Amniotic epithelial cell (primary cell): ENCODE data around the gene C22orf42.
"Not testable (repeated sequence)": the region's sequence is repeated elsewhere in the genome, so short reads cannot be mapped to it uniquely, and the experiment has no call there.

Source experiments
- DNase-seq: peaks from one replicate; pipeline ENCODE4 v3.0.0-alpha.2; 2010; ENCODE audit warnings: low read depth

Gene C22orf42

DNA sequence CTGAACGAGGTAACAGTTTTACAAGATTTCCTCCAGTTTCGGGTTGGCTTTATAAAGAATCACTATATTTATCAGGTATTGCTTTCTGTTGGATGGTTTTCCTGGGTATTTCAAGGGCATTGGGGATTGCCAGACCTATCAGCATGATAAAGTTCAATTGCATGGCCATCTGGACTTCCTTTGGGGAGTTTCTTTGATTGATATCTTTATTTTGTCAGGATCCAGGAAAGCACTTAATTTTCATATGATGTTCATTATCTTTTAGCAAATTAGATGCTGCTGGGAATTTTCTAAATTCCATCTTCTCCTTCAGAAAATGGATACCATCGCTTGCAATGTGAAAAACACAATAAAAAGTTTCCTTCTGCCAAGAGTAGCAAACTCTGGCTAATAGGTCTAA is 24.5 kb upstream of the C22orf42 start:
- no peak for DNase-seq

DNA sequence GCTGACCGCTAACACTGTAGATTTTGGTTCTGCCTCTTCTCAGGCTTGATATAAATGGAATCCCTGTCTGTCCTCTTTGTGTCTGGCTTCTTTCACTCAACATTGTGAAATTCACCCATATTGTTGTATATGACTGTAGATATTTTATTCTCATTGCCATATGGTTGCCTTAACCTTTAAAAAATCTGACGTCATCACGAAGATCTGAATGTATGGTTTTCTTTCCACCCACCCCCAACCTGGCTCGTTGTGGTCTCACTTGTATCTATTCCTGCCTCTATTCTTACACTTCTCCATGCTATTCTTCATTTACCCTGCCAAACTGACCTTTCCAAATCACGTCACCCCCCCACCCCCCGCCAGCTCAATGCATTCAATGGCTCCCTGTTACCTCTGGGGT is 21.9 kb upstream of the C22orf42 start:
- DNase-seq = no peak

DNA sequence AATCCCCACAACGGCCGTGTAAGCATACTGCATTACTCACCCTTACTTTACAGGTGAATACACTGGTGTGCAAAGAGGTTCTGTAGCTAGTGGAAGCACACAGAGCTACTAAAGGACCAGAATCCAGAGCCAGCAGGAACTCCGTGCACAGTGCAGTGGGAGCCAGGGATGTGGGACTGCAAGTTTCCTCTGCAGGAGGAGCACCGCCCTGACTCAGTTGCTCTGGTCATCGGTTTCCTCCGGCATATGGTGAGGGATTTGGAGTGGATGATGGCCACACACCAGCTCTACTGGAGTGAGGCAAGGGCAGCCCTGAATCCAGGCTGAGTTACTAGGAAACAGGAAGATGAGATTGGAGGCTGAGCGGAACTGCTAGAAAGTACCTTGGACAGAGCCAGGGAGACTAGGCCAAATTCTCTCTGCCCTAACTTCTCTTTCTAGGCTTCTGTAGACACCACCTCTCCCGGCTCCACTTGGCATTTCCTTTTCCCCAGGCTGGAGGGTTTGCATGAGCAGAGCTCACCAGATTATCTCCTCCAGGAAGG is 18.2 kb upstream of the C22orf42 start:
- DNase-seq = peak; percentile 4

DNA sequence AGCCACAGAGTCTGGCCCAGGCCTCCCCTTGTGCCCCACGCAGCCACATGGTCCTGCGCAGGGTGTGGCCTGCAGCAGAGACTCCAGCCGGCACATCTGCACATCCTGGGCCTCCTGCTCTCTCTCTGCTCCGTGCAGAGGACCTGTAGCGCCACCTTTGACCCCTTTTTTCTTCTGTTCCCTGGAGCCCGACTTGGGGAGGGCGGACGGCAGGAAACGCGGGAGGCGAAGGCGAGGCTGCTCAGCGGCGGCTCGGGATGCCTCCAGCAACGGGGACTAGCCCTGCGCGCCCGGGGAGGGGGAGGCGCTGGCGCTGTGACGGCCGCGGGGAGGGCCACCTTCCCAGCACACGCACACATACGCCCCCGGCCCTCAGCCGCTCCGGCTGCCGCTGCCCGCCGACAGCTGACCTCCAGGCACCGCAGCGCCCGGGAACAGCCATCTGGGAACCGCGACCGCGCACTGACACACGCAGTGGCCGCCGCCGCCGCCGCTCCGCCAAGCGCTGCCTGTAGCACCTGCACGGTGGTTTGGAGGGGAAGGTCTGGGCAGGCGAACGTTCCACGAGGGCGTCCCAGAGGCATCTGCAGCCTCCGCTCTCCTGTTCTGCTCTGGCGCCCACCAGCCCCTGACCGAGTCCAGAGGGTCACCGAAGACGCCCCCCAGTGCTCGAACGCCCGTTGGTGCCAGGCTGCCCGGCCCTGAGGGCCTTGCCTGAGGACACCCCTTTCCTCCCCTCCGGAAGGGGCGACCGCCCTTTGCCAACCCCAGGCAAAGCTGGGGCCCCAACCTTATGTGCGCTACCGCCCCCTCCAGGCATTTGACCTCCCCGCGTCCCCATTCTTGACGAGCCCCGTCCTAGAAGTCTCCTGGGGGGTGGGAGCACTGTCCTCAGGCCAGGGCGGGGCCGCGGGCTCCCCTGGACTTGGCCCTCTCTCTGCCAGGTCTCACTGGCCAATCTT is 16.9 kb upstream of the C22orf42 start:
- DNase-seq = no peak

DNA sequence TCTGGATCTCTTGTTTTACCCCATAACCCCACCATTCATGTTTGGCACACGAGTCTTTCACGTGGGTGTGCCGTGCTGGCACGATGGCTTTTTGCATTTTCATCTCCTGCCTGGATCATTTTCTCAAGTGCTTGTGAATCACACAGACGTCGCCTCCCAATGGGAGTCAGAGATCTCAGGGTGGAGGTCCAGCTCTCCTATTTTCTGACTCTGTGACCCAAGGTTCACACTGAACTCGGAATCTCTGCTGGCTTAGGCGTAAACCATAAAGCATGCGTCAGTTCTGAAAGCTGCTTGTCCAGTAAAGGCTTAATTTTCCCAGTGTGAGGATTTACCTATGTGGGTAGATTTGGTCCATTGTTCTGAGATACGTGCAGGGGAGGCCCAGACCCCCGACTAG is 16.0 kb upstream of the C22orf42 start:
- no peak for DNase-seq

DNA sequence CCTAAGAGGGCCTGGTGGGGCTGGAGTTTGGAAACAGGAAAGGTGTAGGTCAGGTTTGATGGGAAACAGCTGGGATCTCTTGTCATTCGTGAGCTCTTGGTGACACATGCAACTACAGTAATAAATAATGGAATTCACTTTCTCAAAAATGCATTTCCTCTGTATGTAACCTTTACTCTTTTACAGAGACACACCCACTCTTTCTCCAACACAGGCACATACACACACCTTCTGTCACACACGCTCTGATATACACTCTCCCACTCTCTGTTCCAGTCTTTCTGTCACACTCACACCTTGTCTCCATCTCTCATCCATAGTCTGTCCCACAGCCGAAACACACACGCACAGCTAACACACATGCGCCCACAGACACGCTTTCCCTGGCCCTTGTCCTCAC is 6.6 kb upstream of the C22orf42 start:
- DNase-seq = no peak

DNA sequence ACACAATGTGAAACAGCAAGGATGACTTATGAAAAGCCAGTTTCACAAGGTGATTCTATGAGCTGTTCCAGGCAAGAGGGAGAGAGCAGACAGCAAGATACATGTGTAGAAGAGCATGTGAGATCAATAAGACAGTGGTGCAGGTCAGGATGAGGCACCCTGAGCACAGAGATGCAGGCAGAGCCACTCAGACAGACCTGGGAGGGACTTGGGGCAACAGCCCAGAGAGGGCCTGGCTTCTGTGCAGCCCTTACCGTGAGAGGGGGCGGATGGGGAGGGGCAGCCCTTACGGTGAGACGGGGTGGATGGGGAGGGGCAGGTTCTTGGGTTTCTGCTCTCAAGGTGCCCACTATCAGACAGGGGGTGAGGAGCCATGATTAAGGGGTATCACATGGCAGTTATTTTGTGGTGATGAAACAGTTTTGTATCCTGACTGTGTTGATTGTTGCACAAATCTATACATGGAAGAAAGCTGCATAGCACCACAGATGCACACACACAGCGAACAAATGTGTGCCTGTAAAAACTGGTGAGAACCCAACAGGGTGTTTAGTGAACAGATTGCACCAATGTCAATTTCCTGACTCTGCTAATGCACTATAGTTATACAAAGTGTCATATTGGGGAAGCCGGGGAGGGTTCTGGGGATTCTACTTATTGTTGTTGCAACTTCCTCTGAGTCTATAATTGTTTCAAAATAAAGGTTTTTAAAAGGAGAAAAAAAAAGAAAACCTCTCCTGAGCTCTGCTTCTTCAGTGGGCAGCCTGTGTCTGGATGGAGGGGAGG is 5.2 kb upstream of the C22orf42 start:
- no peak for DNase-seq

DNA sequence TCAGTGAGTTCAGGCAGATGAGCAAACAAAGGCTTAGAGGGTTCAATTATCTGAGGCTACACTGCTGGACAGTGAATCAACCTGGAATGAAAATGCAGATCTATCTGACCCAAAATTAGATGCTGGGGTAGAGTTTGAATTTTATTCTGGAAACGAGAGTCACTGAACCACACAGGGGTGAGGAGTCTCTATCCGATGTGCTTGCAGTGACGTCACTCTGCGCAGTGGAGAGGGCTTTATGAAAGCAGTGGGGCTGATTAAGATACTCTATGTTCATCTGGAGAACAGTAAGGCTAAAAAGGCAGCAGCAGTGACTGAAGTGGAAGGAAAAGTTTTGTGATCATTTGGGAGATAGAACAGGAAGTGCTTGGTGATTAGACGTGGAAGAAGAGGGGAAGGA is 1.3 kb upstream of the C22orf42 start:
- DNase-seq = not testable (repeated sequence)

DNA sequence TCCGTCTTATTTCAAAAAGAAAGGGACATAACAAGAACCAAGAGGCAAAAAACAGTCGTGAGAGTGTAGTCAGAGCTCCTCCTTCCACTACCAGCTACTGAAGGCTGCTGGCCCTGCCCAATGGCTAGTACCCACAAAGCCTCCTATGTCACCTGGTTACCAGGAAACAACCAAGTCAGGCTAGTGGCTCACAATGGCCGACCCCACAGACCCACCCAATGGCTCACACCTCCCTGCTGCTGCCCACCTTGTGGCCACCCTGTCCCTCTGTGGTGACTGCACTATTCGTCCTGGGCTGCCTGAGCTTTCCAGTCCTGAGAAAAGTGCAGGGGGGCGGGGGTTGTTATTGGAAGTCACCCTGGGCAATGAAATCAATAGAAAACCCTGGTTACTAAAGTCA is 1.5 kb downstream of the C22orf42 start:
- not testable (repeated sequence) for DNase-seq

DNA sequence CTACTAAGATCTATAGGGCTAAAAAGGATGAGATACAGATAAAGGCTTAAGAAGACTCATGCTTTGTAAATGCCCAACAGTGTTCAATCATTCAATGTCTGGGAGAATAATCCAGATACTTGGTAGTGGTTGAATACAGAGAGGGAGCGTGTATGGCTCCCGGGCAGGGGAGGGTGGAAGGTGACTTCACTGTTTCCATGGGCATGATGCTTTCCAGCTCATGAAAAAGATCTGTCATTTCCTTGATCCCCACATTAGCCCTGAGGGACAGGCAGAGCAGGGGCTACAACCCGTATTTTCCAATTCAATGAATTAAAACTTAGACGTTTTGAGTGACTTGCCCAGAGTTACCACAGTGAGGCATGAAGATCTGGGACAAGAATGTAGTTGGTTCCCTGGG is 4.4 kb downstream of the C22orf42 start:
- DNase-seq = not testable (repeated sequence)

DNA sequence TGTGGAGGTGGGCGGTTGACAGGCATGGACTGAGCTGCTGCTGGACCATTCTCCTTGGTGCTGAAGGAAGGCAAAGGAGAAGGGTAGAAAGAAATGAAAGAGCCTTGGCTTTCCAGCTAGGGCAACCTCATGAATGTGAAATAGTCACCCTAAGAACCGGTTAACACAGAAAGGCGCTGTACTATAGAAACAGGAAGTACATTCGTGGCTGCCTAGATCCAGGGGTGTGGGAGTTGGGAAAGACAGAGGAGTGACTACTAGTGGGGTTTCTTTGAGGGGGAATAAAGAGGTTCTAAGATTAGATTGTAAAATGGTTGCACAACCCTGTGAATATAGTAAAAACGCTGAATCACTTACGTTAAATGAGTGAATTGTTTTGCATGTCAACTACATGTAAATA is 7.5 kb downstream of the C22orf42 start:
- not testable (repeated sequence) for DNase-seq

DNA sequence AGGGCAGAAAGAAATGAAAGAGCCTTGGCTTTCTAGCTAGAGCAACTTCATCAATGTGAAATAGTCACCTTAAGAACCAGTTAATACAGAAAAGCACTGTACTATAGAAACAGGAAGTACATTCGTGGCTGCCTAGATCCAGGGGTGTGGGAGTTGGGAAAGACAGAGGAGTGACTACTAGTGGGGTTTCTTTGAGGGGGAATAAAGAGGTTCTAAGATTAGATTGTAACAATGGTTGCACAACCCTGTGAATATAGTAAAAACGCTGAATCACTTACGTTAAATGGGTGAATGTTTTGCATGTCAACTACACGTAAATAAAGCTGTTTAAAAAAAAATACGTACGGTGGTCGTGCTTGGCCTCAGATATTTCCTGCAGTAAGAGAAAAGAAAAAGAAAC is 8.5 kb downstream of the C22orf42 start:
- DNase-seq = not testable (repeated sequence)

DNA sequence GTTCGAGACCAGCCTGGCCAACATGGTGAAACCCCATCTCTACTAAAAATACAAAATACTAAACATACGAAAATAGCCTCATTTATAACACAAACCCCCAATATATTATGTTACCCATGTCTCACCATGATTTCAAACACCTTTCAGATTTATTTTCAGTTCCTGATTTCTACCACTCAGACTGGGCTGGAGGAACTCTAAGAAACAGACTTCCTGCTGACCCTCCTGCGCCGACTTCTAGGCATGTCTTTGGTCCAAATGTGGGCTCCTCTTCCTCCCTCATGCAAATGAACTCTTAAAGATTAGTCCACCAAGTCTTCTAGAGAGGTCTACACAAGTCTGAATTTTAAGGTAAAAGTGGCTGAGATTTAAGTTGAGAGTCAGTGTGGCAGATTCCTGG is 10.7 kb downstream of the C22orf42 start:
- DNase-seq = not testable (repeated sequence)

DNA sequence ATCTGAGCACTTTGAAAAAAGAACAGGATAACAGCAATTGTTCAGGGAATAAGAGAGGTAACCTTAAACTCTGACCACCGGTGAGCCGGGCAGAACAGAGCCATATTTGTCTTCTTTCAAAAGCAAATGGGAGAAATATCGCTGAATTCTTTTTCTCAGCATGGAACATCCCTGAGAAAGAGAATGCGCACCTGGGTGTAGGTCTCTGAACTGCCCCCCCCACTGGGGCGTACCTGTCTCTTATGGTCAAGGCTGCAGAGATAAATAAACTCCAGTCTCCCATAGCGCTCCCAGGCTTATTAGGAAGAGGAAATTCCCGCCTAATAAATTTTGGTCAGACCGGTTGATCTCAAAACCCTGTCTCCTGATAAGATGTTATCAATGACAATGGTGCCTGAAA is 12.0 kb downstream of the C22orf42 start:
- not testable (repeated sequence) for DNase-seq

DNA sequence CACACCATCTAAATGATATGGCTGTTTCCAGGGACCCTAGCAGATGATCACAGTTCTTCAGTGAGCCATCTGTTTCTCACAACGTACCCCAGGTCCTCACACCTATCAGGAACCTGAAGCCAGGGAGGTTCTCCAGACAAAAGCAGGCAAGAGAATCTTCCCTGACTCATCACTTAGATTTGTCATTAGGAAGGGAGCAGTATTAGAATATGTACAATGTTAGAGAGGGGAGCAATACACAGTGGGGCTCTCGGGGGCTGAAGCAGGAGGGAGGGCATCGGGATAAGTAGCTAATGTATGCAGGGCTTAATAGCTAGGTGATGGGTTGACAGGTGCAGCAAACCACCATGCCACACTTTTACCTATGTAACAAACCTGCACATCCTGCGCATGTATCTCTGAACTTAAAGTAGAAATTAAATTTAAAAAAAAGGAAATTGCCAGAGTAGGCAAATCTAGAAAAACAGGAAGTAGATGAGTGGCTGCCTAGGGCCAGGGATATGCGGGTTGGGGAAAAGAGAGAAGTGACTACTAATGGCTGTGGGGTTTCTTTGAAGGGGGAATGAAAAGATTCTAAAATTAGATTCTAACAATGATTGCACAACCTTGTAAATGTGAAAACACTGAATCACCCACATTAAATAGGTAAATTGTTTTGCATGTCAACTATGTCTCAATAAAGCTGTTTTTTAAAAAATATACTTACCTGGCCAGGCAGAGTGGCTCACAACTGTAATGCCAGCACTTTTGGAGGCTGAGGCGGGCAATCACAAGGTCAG is 14.4 kb downstream of the C22orf42 start:
- no peak for DNase-seq

DNA sequence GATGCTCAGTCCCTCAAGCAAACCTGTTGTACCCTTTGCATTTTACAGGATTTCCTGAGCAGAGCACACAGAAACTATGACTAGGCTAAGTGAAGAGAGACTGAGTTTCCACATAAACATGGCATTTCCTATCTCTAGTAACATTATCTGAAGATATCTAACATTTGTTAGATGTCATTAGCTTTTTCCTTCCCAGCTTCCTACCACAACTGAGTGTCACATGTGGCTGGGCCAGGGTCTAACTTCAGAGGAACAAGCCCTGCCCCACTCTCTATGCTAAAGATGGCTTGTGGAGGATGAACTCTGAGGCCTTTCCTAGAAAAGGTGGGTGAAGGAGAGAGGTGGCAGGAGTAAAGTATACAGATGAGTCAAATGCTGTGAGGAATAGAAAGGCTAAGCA is 16.5 kb downstream of the C22orf42 start:
- DNase-seq = no peak

DNA sequence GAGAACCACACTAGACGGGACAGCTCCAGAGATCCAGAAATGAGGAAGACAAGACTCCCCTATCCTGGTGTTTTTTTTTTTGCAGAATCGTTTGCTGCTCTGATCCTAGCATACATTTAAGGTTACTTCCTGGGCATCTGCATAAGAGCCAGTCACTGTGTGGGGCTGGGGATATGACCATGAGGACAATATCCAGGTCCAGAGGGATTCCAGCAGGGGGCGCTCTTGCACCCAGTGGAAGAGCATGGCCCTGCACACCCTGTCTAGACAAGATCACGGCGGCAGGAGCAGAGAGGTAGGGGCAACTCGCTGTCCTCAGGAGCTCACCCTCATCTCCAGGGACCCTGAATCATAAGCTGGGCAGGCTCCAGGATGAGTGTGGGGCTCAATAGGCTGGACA is 18.4 kb downstream of the C22orf42 start:
- not testable (repeated sequence) for DNase-seq

DNA sequence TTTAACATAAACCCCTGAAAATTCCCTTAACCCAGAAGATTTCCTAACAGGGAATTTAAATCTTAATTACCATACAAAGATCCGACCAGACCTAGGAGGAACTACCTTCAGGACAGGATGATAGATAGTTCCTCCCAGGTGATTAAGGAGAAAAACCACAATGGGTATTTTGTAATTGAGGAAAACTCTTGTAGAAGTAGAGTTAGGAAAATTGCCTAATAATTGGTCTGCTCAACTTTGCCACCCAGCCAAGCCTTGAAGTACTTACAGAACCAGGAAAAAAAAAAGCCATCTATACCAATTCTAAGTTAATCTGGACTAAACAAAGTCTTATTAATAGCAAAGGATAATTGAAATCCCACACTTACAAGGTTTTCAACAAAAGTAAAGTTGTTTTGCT is 20.5 kb downstream of the C22orf42 start:
- not testable (repeated sequence) for DNase-seq

DNA sequence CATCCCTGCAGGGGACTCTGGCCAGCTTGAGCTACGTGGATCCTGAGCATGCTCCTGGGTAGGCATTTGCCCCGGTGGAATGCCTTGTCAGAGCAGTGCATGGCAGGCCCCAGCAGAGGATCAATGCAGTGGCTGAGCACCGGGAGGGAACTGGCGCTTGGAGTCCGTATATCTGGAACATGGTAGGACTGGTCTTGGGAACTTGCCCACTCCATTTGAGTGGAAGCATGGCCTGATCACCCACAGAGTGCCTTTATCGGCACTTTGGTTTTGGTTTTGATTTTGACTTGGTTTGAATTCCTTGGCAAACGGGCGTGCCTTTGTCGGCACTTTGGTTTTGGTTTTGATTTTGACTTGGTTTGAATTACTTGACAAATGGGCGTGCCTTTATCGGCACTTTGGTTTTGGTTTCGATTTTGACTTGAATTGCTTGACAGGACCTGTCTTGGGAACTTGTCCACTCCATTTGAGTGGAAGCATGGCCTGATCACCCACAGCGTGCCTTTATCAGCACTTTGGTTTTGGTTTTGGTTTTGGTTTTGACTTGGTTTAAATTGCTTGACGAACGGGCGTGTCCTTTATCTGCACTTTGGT is 21.3 kb downstream of the C22orf42 start:
- DNase-seq = not testable (repeated sequence)

DNA sequence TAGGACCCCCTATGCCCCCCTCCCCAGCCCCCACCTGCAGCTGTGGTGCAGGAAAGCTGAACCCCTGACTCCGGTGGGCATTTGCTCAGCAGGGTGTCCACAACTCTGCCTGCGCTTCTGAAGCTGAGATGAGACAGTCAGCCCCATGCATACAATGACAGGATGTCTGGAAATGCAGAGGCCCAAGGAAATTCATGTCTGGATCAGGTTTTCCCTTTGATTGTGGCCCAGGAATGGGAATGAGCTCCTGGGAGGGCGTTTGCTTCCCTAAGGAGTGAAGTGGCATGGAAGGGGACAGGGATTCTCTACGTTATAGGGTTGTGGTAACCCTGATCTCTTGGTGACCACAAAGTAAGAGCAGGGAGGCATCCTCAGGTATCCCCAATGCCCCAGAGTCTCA is 22.2 kb downstream of the C22orf42 start:
- DNase-seq = not testable (repeated sequence)

DNA sequence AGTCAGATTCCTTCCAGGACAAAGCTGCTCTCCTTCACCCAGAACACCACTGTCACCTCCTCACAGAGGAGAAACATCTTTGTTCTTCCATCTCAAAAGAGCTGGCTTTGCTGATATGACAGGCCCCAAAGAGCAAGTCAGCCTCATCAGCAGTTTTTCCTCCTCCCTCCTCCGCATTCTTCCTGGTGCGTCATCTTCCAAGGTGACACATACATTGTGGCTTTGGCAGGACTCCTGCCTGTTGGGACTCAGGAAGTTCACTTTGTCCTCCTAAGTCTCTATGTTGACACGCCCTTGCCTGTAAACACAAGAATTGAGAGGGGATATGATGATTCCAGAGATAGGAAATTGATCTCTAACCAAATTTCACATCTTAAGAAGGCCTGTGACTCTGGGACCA is 23.1 kb downstream of the C22orf42 start:
- DNase-seq = peak; percentile 36

DNA sequence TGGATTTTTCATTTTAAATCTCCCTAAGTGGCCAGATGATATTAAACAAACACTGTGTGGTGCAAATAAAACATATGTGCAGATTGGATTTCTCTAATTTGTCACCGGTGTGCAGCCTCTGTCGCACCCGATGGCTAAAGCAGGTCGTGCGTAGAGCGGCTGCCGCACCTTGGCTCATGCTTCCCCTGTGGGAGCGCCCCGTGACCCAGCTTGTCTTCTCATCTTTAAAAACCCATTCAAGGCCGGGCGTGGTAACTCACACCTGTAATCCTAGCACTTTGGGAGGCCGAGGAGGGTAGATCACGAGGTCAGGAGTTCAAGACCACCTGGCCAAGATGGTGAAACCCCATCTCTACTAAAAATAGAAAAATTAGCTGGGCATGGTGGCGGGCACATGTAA is 24.3 kb downstream of the C22orf42 start:
- DNase-seq = not testable (repeated sequence)
